ENCODE measurements around the gene SHISA9. TPM values are rescaled to one million over a fixed set of nuclear protein-coding genes. Genes with fewer than 3 reads are reported as not detected.

SHISA9 gene
- total RNA-seq, 1 donor from 2014 or later = 5.3 TPM

DNA sequence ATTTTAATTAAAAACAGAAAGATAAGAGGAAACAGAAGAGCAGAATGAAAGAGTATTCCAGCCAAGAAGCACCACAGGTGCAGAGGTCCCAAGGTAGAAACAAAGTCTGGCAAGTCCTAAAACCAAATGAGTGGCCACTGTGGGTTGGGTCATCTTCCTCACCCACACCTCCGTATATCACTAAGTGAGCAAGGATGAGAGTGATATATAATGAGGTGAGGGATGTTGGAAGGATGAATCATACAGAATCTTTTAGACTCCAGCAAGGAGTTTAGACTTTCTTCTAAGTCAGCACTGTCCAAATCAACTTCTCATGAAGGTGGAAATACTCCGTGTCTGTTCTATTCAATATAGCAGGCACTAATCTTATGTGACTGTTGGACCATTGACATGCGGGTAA, 70.8 kb downstream of the SHISA9 start:
- no peak for DNase-seq (ENCODE audit: extremely low spot score, unreplicated experiment)
- Mint-ChIP-seq H3K36me3 (no peaks in the 10 kb centered on the region), H3K27ac (no peak overlapping the region), H3K27me3 (peaks cover 3% of the 10 kb centered on the region), H3K4me1 (ENCODE audit: unreplicated experiment) (peaks cover 7% of the 10 kb centered on the region), H3K9me3 (no peaks in the 10 kb centered on the region), H3K4me3 (no peak overlapping the region)
- TF ChIP-seq, protein P1, sequence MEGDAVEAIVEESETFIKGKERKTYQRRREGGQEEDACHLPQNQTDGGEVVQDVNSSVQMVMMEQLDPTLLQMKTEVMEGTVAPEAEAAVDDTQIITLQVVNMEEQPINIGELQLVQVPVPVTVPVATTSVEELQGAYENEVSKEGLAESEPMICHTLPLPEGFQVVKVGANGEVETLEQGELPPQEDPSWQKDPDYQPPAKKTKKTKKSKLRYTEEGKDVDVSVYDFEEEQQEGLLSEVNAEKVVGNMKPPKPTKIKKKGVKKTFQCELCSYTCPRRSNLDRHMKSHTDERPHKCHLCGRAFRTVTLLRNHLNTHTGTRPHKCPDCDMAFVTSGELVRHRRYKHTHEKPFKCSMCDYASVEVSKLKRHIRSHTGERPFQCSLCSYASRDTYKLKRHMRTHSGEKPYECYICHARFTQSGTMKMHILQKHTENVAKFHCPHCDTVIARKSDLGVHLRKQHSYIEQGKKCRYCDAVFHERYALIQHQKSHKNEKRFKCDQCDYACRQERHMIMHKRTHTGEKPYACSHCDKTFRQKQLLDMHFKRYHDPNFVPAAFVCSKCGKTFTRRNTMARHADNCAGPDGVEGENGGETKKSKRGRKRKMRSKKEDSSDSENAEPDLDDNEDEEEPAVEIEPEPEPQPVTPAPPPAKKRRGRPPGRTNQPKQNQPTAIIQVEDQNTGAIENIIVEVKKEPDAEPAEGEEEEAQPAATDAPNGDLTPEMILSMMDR (conservative IDR thresholded peaks at IDR 0.05) = no peak

DNA sequence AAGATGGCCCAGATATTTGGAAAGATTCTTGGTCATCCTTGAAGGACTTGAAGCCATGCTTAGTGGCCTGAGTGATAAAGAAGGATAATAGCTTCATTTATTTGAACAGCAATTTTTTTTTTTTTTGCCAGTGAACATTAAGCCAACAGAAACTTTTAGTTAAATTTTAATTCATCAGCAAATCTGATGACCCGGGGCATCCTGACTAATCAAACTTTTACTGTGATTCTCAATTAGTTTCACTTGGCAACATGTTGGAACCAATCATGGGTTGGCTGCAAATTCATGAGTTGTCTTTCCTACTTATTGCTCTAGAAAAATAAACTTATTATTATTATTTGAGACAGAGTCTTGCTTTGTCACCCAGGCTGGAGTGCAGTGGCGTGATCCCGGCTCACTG, 74.4 kb downstream of the SHISA9 start:
- TF ChIP-seq, protein P1 (conservative IDR thresholded peaks at IDR 0.05) = no peak
- H3K36me3 Mint-ChIP-seq = no peaks in the 10 kb centered on the region
- peaks cover 3% of the 10 kb centered on the region for H3K27me3 Mint-ChIP-seq
- H3K9me3 Mint-ChIP-seq = no peaks in the 10 kb centered on the region
- no peak for DNase-seq (ENCODE audit: extremely low spot score, unreplicated experiment)
- no peak overlapping the region for H3K27ac Mint-ChIP-seq
- H3K4me1 Mint-ChIP-seq (ENCODE audit: unreplicated experiment) = peaks cover 7% of the 10 kb centered on the region
- no peak overlapping the region for H3K4me3 Mint-ChIP-seq

GRCh38 chr16:12976496-12976895, 75.1 kb downstream of the SHISA9 start:
- Mint-ChIP-seq H3K27ac (no peak overlapping the region), H3K9me3 (no peaks in the 10 kb centered on the region), H3K27me3 (peaks cover 3% of the 10 kb centered on the region), H3K4me3 (no peak overlapping the region), H3K4me1 (ENCODE audit: unreplicated experiment) (peaks cover 1% of the 10 kb centered on the region), H3K36me3 (no peaks in the 10 kb centered on the region)
- no peak for DNase-seq (ENCODE audit: extremely low spot score, unreplicated experiment)
- TF ChIP-seq, protein P1 (conservative IDR thresholded peaks at IDR 0.05) = no peak

- TF ChIP-seq, protein P1 (conservative IDR thresholded peaks at IDR 0.05) = no peak
- Mint-ChIP-seq H3K36me3 (no peaks in the 10 kb centered on the region), H3K4me3 (no peak overlapping the region), H3K27ac (no peak overlapping the region), H3K9me3 (no peaks in the 10 kb centered on the region), H3K27me3 (peaks cover 3% of the 10 kb centered on the region), H3K4me1 (ENCODE audit: unreplicated experiment) (no peaks in the 10 kb centered on the region)
- DNase-seq (ENCODE audit: extremely low spot score, unreplicated experiment) = no peak
These were observed 75.5 kb downstream of the SHISA9 start for GRCh38 chr16:12976936-12977335.

- no peak for DNase-seq (ENCODE audit: extremely low spot score, unreplicated experiment)
- TF ChIP-seq, protein P1 (conservative IDR thresholded peaks at IDR 0.05) = no peak
- no peaks in the 10 kb centered on the region for H3K9me3 Mint-ChIP-seq
- peaks cover 4% of the 10 kb centered on the region for H3K27me3 Mint-ChIP-seq
- H3K4me3 Mint-ChIP-seq = no peak overlapping the region
- no peaks in the 10 kb centered on the region for H3K4me1 Mint-ChIP-seq (ENCODE audit: unreplicated experiment)
- no peak overlapping the region for H3K27ac Mint-ChIP-seq
- no peaks in the 10 kb centered on the region for H3K36me3 Mint-ChIP-seq
These were observed 84.1 kb downstream of the SHISA9 start for GRCh38 chr16:12985516-12985915.

DNA sequence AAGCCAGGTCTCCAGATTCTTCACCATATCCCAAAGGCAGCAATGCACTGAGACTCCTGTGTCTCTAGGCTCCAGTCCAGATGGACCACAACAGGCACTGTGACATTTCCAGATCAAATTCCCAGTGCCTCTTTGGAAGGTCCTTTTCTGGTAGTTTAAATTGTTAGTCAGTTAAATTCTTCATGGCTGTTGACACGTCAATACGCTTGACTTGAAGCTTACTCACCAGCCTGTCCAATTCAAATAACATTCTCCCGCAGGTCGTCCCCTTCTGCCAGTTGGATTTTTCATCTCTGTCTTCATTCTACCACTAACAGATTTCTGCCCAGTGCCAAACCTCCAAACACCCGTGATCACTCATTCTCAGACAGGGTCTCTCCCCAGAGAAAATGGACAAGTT, 86.7 kb downstream of the SHISA9 start:
- peaks cover 4% of the 10 kb centered on the region for H3K27me3 Mint-ChIP-seq
- H3K27ac Mint-ChIP-seq = no peak overlapping the region
- H3K4me1 Mint-ChIP-seq (ENCODE audit: unreplicated experiment) = no peaks in the 10 kb centered on the region
- no peaks in the 10 kb centered on the region for H3K36me3 Mint-ChIP-seq
- TF ChIP-seq, protein P1 (conservative IDR thresholded peaks at IDR 0.05) = no peak
- DNase-seq (ENCODE audit: extremely low spot score, unreplicated experiment) = no peak
- no peak overlapping the region for H3K4me3 Mint-ChIP-seq
- no peaks in the 10 kb centered on the region for H3K9me3 Mint-ChIP-seq

All from type B pancreatic cell (in vitro differentiated cells).